Measurements from ENCODE around the gene NPY2R. TPM values are rescaled to one million over a fixed set of nuclear protein-coding genes. Genes with fewer than 3 reads are reported as not detected.

Gene NPY2R
- total RNA-seq, 4 donors from 2014 or later, result not detected

- Histone ChIP-seq H3K27me3 (no peaks in the 10 kb centered on the region), H3K27ac (no peak overlapping the region), H3K4me1 (no peaks in the 10 kb centered on the region), H3K9me3 (no peaks in the 10 kb centered on the region), H3K36me3 (no peaks in the 10 kb centered on the region), H3K4me3 (replicated peaks in 1 of 3) (no peak overlapping the region)
- intact Hi-C loops (cut with DNase I), result no loop called here
- TF ChIP-seq, protein P1, sequence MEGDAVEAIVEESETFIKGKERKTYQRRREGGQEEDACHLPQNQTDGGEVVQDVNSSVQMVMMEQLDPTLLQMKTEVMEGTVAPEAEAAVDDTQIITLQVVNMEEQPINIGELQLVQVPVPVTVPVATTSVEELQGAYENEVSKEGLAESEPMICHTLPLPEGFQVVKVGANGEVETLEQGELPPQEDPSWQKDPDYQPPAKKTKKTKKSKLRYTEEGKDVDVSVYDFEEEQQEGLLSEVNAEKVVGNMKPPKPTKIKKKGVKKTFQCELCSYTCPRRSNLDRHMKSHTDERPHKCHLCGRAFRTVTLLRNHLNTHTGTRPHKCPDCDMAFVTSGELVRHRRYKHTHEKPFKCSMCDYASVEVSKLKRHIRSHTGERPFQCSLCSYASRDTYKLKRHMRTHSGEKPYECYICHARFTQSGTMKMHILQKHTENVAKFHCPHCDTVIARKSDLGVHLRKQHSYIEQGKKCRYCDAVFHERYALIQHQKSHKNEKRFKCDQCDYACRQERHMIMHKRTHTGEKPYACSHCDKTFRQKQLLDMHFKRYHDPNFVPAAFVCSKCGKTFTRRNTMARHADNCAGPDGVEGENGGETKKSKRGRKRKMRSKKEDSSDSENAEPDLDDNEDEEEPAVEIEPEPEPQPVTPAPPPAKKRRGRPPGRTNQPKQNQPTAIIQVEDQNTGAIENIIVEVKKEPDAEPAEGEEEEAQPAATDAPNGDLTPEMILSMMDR (IDR thresholded peaks at IDR 0.05), result no peak
- no peak for TF ChIP-seq POLR2A (IDR thresholded peaks at IDR 0.05)
- DNase-seq, result no peak
Observed at GRCh38 chr4:155232432-155232831, 24.0 kb downstream of the NPY2R start.

DNA sequence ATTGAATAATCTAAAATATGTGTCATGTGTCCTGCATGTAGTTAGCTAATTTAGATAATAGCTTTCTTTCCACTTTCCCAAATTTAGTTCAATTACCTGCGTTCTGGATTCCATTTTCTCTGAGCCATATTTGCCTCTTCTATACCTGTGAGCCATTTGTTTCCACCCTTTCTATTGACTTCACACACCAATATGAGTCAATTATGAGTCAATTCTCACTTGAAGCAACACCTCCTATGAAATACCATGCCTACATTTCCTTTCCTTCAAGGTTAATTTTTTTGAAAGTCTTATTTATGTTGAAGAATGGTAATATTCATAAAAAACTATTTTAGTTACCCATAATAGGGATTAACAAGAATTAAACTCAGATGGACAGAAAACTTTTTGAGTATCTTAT is 25.8 kb downstream of the NPY2R start:
- WGBS, 2 donors, result 85 to 93% methylated on average over 1 of the region's 1 CpG
- Histone ChIP-seq H3K4me3 (replicated peaks in 1 of 3) (no peak overlapping the region), H3K36me3 (no peaks in the 10 kb centered on the region), H3K27ac (no peak overlapping the region), H3K9me3 (no peaks in the 10 kb centered on the region), H3K4me1 (no peaks in the 10 kb centered on the region), H3K27me3 (no peaks in the 10 kb centered on the region)
- no peak for TF ChIP-seq POLR2A (IDR thresholded peaks at IDR 0.05)
- TF ChIP-seq, protein P1 (IDR thresholded peaks at IDR 0.05), result no peak
- intact Hi-C loops (cut with DNase I), result no loop called here
- DNase-seq, result no peak

GRCh38 chr4:155237567-155237966 is 29.1 kb downstream of the NPY2R start:
- no peaks in the 10 kb centered on the region for H3K9me3 ChIP-seq
- 66 to 76% methylated on average over 1 of the region's 1 CpG for WGBS, 2 donors
- intact Hi-C loops (cut with DNase I), result no loop called here
- no peaks in the 10 kb centered on the region for H3K36me3 ChIP-seq
- H3K27me3 ChIP-seq, result no peaks in the 10 kb centered on the region
- DNase-seq, result no peak
- H3K4me1 ChIP-seq, result no peaks in the 10 kb centered on the region
- H3K4me3 ChIP-seq (replicated peaks in 1 of 3), result no peak overlapping the region
- TF ChIP-seq, protein P1 (IDR thresholded peaks at IDR 0.05), result no peak
- TF ChIP-seq POLR2A (IDR thresholded peaks at IDR 0.05), result no peak
- H3K27ac ChIP-seq, result no peak overlapping the region

GRCh38 chr4:155241225-155241624 is 32.8 kb downstream of the NPY2R start:
- no peak for DNase-seq
- Histone ChIP-seq H3K4me1 (no peaks in the 10 kb centered on the region), H3K4me3 (replicated peaks in 1 of 3) (no peak overlapping the region), H3K9me3 (no peaks in the 10 kb centered on the region), H3K36me3 (no peaks in the 10 kb centered on the region), H3K27ac (no peak overlapping the region), H3K27me3 (no peaks in the 10 kb centered on the region)
- 94 to 95% methylated on average over 4 of the region's 4 CpGs for WGBS, 2 donors
- TF ChIP-seq, protein P1 (IDR thresholded peaks at IDR 0.05), result no peak
- no peak for TF ChIP-seq POLR2A (IDR thresholded peaks at IDR 0.05)
- intact Hi-C loops (cut with DNase I), result no loop called here

DNA sequence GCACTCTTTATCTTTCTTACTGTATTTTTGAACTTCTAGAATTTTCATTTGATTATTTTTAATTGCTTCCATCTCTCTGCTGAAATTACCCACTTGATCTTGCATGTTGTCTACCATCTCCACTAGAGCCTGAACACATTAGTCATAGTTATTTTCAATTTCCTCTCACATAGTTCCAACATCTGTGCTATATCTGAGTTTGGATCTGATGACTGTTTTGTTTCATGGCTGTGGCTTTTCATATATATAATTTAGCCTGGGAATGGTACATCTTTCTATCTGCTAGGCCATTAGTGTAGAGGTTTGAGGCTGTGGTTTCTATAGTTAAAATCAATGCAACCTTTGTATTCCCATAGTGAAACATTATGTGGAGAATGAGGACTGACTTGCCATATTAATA is 33.2 kb downstream of the NPY2R start:
- H3K36me3 ChIP-seq, result no peaks in the 10 kb centered on the region
- intact Hi-C loops (cut with DNase I), result no loop called here
- TF ChIP-seq POLR2A (IDR thresholded peaks at IDR 0.05), result no peak
- TF ChIP-seq, protein P1 (IDR thresholded peaks at IDR 0.05), result no peak

More for the DNA sequence above, 33.2 kb downstream of the NPY2R start:
- no peaks in the 10 kb centered on the region for H3K27me3 ChIP-seq
- H3K4me1 ChIP-seq, result no peaks in the 10 kb centered on the region
- no peak for DNase-seq
- no peak overlapping the region for H3K4me3 ChIP-seq (replicated peaks in 1 of 3)
- no peaks in the 10 kb centered on the region for H3K9me3 ChIP-seq
- H3K27ac ChIP-seq, result no peak overlapping the region
